BLaER1 treated with 17β-estradiol and CSF1 and Interleukin-3, amounts not matched to agents 10 nM and 100 nM (cell line): ENCODE measurements around the gene TXNL4A.
A peak's percentile ranks its signal among the peaks of the same experiment; 100 is the strongest.
"Not testable (repeated sequence)": the region's sequence is repeated elsewhere in the genome, so short reads cannot be mapped to it uniquely, and the experiment has no call there.

Experiments
- H3K27ac ChIP-seq, 11 experiments: shearing (Covaris generic); formaldehyde crosslinking; 2 replicates each; pipeline ENCODE4 v1.8.1; 2022
- H3K27me3 ChIP-seq, 11 experiments: shearing (Covaris generic); formaldehyde crosslinking; 2 replicates each; pipeline ENCODE4 v1.8.1; 2022
- H3K36me3 ChIP-seq, 11 experiments: shearing (Covaris generic); formaldehyde crosslinking; 2 replicates each; pipeline ENCODE4 v1.8.1; 2022
- H3K4me1 ChIP-seq, 10 experiments: shearing (Covaris generic); formaldehyde crosslinking; 2 replicates each; pipeline ENCODE4 v1.8.1; 2022
- H3K4me2 ChIP-seq, 11 experiments: shearing (Covaris generic); formaldehyde crosslinking; 2 replicates each; pipeline ENCODE4 v1.8.1; 2022
- H3K4me3 ChIP-seq, 10 experiments: shearing (Covaris generic); formaldehyde crosslinking; 2 replicates each; pipeline ENCODE4 v1.8.1; 2022
- H3K9ac ChIP-seq, 11 experiments: shearing (Covaris generic); formaldehyde crosslinking; 2 replicates each; pipeline ENCODE4 v1.8.1; 2022
- H3K9me3 ChIP-seq, 11 experiments: shearing (Covaris generic); formaldehyde crosslinking; replicated peaks in 1 of 11; 2 replicates each; pipeline ENCODE4 v1.8.1; 2022
- H4K20me1 ChIP-seq, 11 experiments: shearing (Covaris generic); formaldehyde crosslinking; 2 replicates each; pipeline ENCODE4 v1.8.1; 2022
- Cebpa-rat ChIP-seq, 11 experiments: shearing (Covaris generic); IDR thresholded peaks; 2 replicates each; pipeline ENCODE4 v1.8.1; 2022

Gene TXNL4A, protein sequence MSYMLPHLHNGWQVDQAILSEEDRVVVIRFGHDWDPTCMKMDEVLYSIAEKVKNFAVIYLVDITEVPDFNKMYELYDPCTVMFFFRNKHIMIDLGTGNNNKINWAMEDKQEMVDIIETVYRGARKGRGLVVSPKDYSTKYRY

GRCh38 chr18:79988451-79989194 lies at the start of gene TXNL4A:
TXNL4A (minus strand) TSS chr18:79988563; CDS start chr18:79988392, 171 bp downstream.
- peaks cover 23 to 48% (median 27%) of the 10 kb centered on the region in 10 experiments for H3K4me1 ChIP-seq
- peaks cover 40 to 46% (median 43%) of the 10 kb centered on the region in 11 experiments; a peak in 21 of 22 replicates for H4K20me1 ChIP-seq
- H3K27ac ChIP-seq: peak within 1 kb of the TSS; percentile 85 to 95 (median 92)
- peak within 1 kb of the TSS; percentile 87 to 96 (median 94) for H3K9ac ChIP-seq
- H3K4me2 ChIP-seq: peak within 1 kb of the TSS; percentile 88 to 99 (median 94)
- no peaks in the 10 kb centered on the region for H3K9me3 ChIP-seq
- H3K27me3 ChIP-seq: no peaks in the 10 kb centered on the region
- peak within 1 kb of the TSS; percentile 69 to 94 (median 84) for H3K4me3 ChIP-seq
- peaks cover 21 to 33% (median 31%) of the 10 kb centered on the region in 11 experiments for H3K36me3 ChIP-seq
- TF ChIP-seq Cebpa-rat (IDR thresholded peaks at IDR 0.05): no peak

DNA sequence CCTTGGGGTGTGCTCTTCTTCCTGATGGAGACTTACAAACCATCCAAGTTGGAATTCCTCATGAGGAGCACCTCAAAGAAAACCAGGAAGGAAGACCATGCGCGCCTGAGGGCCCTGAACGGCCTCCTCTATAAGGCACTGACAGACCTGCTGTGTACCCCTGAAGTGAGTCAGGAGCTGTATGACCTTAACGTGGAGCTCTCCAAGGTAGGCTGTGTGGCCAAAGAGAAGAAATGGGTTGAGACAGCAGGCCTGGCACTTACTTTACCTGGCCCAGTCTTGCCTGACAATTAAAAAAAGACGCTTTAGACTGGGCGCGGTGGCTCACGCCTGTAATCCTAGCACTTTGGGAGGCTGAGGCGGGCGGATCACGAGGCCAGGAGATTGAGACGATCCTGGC lies 48.9 kb upstream of the TXNL4A start:
- TF ChIP-seq Cebpa-rat (IDR thresholded peaks at IDR 0.05): no peak
- no peaks in the 10 kb centered on the region for H3K9me3 ChIP-seq
- no peaks in the 10 kb centered on the region for H3K27me3 ChIP-seq
- peaks cover 29 to 63% (median 56%) of the 10 kb centered on the region in 11 experiments for H3K36me3 ChIP-seq
- peaks cover 0 to 53% (median 31%) of the 10 kb centered on the region in 11 experiments; a peak in 11 of 22 replicates for H4K20me1 ChIP-seq
- H3K9ac ChIP-seq: no peak overlapping the region
- H3K4me2 ChIP-seq: no peak overlapping the region
- no peak overlapping the region for H3K27ac ChIP-seq
- no peak overlapping the region for H3K4me3 ChIP-seq
- H3K4me1 ChIP-seq: peaks cover 19 to 34% (median 22%) of the 10 kb centered on the region in 10 experiments

DNA sequence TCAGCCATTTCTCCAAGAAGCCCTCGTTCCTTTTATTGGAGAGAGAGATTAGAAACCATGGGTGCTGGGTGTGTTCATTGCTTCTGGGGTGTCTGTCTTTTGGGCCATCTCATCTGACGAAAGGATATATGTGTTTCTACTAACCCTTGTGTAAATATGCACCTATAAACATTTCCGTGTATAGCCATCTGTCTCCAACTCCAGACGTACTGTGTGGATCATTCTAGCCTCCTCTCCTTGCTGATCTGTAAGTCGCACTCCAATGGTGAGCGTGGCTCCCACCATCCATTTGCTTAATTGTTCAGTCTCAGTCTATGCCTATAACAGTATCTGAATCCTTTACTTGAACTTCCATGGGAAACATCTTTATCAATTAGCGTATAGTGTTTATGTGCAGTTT lies 47.6 kb upstream of the TXNL4A start:
- Histone ChIP-seq H3K27me3 (no peaks in the 10 kb centered on the region), H4K20me1 (peaks cover 0 to 53% (median 31%) of the 10 kb centered on the region in 11 experiments; a peak in 11 of 22 replicates), H3K9ac (peak overlapping the region in 6 of 11 experiments; percentile 89 to 95 (median 90); a peak in 10 of 22 replicates), H3K27ac (no peak overlapping the region), H3K4me3 (peak overlapping the region in 7 of 10 experiments; percentile 81 to 91 (median 90); a peak in 9 of 20 replicates), H3K4me2 (peak overlapping the region; percentile 80 to 97 (median 93)), H3K36me3 (peaks cover 20 to 52% (median 44%) of the 10 kb centered on the region in 11 experiments), H3K9me3 (peaks cover 0 to 4% (median 0%) of the 10 kb centered on the region in 11 experiments; a peak in 4 of 22 replicates), H3K4me1 (peaks cover 19 to 34% (median 22%) of the 10 kb centered on the region in 10 experiments)
- no peak for TF ChIP-seq Cebpa-rat (IDR thresholded peaks at IDR 0.05)

DNA sequence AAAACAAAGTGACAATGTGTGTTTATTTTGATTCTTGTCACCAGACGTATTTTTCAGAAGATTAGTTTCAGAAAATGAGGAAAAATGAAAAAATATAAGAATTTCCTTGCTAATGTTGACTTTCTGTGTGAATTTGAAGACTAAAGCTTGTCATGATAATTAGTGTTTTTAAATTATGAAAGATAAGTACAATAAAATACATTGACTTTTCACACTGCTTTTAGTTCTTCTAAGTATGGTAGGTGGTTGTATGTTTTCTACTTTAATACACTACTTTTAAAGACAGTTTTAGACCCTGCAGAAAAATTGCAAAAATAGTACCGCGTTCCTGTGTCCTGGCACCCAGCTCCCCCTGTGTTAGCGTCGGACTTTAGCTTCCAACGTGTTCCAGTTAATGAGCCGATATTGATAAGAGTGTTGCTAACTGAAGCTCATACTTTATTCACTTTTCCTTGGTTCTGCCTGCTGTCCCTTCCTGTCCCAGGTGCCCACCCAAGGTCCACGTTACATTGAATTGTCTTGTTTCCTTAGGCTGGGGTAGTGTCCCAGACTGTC lies 46.6 kb upstream of the TXNL4A start:
- Histone ChIP-seq H3K9me3 (peaks cover 0 to 14% (median 4%) of the 10 kb centered on the region in 11 experiments; a peak in 11 of 22 replicates), H3K36me3 (peaks cover 20 to 41% (median 34%) of the 10 kb centered on the region in 11 experiments), H3K4me1 (peaks cover 19 to 30% (median 22%) of the 10 kb centered on the region in 10 experiments), H3K4me3 (peak overlapping the region; percentile 67 to 91 (median 83)), H3K27ac (peak overlapping the region; percentile 12 to 93 (median 89); a peak in 21 of 22 replicates), H3K27me3 (no peaks in the 10 kb centered on the region), H4K20me1 (peaks cover 0 to 48% (median 31%) of the 10 kb centered on the region in 11 experiments; a peak in 11 of 22 replicates), H3K9ac (peak overlapping the region; percentile 76 to 95 (median 89)), H3K4me2 (peak overlapping the region; percentile 80 to 97 (median 93))
- TF ChIP-seq Cebpa-rat (IDR thresholded peaks at IDR 0.05): no peak

DNA sequence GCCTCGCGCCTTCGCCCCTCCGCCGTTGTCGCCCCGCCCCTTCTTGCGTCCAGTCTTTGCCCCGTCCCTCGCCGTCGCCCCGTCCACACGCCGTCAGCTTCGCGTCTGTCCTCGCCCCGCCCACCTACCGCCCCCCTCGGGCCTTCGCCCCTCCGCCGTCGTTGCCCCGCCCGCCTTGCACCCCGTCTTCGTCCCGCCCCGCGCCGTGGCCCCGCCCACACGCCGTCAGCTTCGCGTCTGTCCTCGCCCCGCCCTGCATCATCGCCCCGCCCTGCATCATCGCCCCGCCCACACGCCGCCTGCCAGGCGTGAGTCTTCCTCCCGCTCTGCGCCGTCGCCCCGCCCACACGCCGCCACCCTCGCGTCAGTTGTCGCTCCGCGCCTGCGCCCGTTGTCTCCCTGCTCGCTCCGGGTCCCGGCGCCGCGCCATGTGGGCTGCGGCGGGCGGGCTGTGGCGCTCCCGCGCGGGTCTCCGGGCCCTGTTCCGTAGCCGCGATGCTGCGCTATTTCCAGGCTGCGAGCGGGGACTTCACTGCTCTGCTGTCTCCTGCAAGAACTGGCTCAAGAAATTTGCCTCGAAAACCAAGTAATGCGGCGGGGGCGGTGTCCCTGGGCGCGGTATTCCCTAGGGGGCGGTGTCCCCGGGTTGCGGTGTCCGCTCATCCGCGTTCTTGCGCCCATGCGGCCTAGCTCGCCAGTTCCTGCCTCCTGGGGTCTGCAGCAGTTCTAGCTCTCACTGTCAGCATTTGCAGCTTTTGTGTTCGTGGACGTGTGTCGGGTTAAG lies 45.9 kb upstream of the TXNL4A start, which contains the start of gene RBFA:
TSS of gene RBFA (plus strand) at position 367 of the 784 bp plus-strand sequence. CDS start at position 429, 62 bp downstream.
- peaks cover 20 to 34% (median 27%) of the 10 kb centered on the region in 11 experiments for H3K36me3 ChIP-seq
- H3K27me3 ChIP-seq: no peaks in the 10 kb centered on the region
- H3K9ac ChIP-seq: peak within 1 kb of the TSS; percentile 81 to 95 (median 89)
- peaks cover 0 to 41% (median 31%) of the 10 kb centered on the region in 11 experiments; a peak in 11 of 22 replicates for H4K20me1 ChIP-seq
- H3K4me2 ChIP-seq: peak within 1 kb of the TSS; percentile 81 to 97 (median 93)
- H3K4me3 ChIP-seq: peak within 1 kb of the TSS; percentile 70 to 91 (median 83)
- peaks cover 19 to 29% (median 22%) of the 10 kb centered on the region in 10 experiments for H3K4me1 ChIP-seq
- peak within 1 kb of the TSS; percentile 75 to 93 (median 89) for H3K27ac ChIP-seq
- TF ChIP-seq Cebpa-rat (IDR thresholded peaks at IDR 0.05): no peak
- peaks cover 0 to 21% (median 11%) of the 10 kb centered on the region in 11 experiments; a peak in 16 of 22 replicates for H3K9me3 ChIP-seq

DNA sequence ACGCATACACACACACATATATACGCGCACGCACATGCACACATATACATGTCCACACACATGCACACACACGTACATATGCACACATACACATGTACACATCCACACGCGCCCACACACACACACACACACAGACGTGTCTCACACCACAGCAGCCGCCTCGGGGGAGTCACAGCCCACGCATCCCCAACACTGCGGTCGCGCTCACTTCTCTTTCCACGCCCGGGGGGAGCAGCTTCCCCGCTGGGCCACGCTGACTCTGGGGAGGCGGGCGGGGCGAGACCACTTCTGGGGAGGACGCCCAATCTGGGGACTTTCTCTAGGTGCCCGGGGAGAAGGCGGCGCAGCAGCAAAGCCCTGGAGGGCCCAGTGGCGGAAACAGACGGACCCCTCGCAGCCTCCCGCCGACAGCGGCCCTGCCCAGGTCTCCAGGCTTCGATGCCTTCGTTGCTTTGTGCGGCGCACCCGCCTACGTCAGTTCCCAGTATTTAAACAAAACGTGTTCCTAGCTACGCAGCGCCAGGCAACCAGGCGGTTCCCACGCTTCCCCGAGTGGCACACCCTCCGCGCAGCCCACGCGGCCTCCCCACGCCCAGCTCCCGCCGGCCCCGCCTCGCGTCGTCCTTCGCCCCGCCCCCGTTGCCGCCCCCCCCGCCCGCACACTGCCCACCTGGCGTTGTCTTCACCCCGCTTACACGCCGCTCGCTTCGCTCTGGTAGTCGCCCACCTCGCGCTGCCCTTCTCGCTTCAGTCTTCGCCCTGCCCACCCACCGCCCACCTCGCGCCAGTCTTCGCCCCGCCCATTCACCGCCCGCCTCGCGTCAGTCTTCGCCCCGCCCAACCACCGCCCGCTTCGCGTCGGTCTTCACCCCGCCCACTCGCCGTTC lies 45.1 kb upstream of the TXNL4A start:
- Histone ChIP-seq H3K27me3 (no peaks in the 10 kb centered on the region), H3K9ac (peak overlapping the region; percentile 74 to 91 (median 84)), H3K4me3 (peak overlapping the region; percentile 64 to 91 (median 71)), H3K27ac (peak overlapping the region; percentile 74 to 92 (median 82)), H3K36me3 (peaks cover 13 to 26% (median 19%) of the 10 kb centered on the region in 11 experiments), H3K4me2 (peak overlapping the region; percentile 78 to 94 (median 89)), H4K20me1 (peaks cover 0 to 33% (median 24%) of the 10 kb centered on the region in 11 experiments; a peak in 11 of 22 replicates), H3K4me1 (peaks cover 19 to 29% (median 22%) of the 10 kb centered on the region in 10 experiments), H3K9me3 (peaks cover 5 to 29% (median 19%) of the 10 kb centered on the region in 11 experiments; a peak in 19 of 22 replicates)
- TF ChIP-seq Cebpa-rat (IDR thresholded peaks at IDR 0.05): no peak

DNA sequence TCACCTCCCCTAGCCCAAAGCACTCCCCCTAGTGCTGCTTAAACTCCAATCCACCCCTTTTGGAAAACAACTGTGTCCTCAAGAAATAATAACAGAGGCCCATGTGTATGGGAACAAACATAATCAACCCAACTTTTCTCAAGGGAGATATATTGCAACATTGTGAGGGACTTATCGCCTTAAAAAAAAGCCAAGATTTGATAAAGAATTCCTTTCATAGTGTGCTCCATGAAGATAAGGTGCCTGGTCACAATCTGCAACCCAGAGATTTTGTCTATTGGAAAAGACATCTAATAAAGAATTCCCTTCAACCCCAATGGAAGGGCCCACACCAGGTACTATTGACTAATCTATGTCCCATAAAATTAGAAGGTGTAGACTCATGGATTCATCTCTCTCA lies 41.3 kb upstream of the TXNL4A start:
- no peak overlapping the region for H3K4me2 ChIP-seq
- no peak overlapping the region for H3K9ac ChIP-seq
- H3K27me3 ChIP-seq: no peaks in the 10 kb centered on the region
- peaks cover 6 to 14% (median 10%) of the 10 kb centered on the region in 10 experiments; a peak in 17 of 20 replicates for H3K4me1 ChIP-seq
- no peak overlapping the region for H3K27ac ChIP-seq
- TF ChIP-seq Cebpa-rat (IDR thresholded peaks at IDR 0.05): no peak
- H4K20me1 ChIP-seq: no peaks in the 10 kb centered on the region
- H3K36me3 ChIP-seq: peaks cover 0 to 27% (median 13%) of the 10 kb centered on the region in 11 experiments; a peak in 15 of 22 replicates
- H3K9me3 ChIP-seq: peaks cover 31 to 63% (median 51%) of the 10 kb centered on the region in 11 experiments
- H3K4me3 ChIP-seq: no peak overlapping the region

- not testable (repeated sequence) for H4K20me1 ChIP-seq, H3K4me3 ChIP-seq, H3K9ac ChIP-seq, H3K4me2 ChIP-seq, H3K27ac ChIP-seq, H3K27me3 ChIP-seq, H3K4me1 ChIP-seq
- Histone ChIP-seq H3K36me3 (peaks cover 9 to 41% (median 24%) of the 10 kb centered on the region in 11 experiments; a peak in 20 of 22 replicates), H3K9me3 (peaks cover 51 to 83% (median 71%) of the 10 kb centered on the region in 11 experiments)
Measured at GRCh38 chr18:80027719-80028118, 39.4 kb upstream of the TXNL4A start.
